Stimulated activated CD4-positive, alpha-beta T cell treated with anti-CD3 and anti-CD28 coated beads, Interleukin-15, amount 100 ng/mL, for 48 hours (primary cell): ENCODE data around the gene SUCO.
"Not testable (repeated sequence)": the region's sequence is repeated elsewhere in the genome, so short reads cannot be mapped to it uniquely, and the experiment has no call there.

Experiments
- DNase-seq, 2 donors: peaks; one replicate each; pipeline ENCODE4 v3.0.0-alpha.2; 2020; ENCODE audit warnings: low read depth in 2 of 2

The SUCO gene, protein sequence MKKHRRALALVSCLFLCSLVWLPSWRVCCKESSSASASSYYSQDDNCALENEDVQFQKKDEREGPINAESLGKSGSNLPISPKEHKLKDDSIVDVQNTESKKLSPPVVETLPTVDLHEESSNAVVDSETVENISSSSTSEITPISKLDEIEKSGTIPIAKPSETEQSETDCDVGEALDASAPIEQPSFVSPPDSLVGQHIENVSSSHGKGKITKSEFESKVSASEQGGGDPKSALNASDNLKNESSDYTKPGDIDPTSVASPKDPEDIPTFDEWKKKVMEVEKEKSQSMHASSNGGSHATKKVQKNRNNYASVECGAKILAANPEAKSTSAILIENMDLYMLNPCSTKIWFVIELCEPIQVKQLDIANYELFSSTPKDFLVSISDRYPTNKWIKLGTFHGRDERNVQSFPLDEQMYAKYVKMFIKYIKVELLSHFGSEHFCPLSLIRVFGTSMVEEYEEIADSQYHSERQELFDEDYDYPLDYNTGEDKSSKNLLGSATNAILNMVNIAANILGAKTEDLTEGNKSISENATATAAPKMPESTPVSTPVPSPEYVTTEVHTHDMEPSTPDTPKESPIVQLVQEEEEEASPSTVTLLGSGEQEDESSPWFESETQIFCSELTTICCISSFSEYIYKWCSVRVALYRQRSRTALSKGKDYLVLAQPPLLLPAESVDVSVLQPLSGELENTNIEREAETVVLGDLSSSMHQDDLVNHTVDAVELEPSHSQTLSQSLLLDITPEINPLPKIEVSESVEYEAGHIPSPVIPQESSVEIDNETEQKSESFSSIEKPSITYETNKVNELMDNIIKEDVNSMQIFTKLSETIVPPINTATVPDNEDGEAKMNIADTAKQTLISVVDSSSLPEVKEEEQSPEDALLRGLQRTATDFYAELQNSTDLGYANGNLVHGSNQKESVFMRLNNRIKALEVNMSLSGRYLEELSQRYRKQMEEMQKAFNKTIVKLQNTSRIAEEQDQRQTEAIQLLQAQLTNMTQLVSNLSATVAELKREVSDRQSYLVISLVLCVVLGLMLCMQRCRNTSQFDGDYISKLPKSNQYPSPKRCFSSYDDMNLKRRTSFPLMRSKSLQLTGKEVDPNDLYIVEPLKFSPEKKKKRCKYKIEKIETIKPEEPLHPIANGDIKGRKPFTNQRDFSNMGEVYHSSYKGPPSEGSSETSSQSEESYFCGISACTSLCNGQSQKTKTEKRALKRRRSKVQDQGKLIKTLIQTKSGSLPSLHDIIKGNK (N-terminal part only)

DNA sequence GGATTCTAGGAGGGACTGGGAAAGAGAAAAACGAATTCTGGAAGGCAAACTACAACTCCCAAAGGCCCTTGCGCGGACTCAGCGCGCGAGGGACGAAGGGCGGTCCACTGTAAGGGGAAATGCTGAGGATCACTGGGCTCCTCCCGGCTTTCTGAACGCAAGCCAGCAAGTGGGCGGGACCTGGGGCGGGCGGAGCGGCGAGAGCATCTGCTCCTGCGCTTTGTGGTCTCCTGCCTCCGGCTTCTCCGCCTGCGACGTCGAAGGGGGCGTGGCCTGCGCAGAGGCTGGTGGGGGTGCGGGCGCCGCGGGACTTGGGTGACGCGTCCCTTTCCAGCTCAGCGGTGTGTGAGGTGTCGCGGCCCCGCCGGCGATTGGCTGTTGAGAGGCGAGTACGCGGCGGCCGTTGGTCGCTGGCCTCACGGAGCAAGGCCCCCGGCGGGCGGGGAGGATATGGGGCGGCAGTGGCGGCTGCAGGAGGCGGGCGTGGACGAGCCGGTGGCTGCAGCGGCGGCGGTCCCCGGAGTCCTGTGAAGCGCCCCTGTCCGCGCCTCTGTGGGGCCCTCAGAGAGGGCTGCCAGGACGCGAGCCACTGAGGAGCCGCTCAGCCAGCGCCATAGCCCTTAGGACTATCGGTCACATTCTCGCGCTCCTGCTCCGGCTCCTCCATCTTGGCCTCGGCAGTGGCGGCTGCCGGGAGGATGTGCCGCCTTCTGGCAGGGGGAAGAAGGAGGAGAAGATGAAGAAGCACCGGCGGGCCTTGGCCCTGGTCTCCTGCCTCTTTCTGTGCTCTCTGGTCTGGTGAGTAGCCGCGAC is at the start of gene SUCO:
Gene SUCO, plus strand, starts transcription at position 451 of the 813 bp plus-strand sequence. Its CDS starts 286 bp downstream, at position 737.
- DNase-seq, result peak; percentile 100

DNA sequence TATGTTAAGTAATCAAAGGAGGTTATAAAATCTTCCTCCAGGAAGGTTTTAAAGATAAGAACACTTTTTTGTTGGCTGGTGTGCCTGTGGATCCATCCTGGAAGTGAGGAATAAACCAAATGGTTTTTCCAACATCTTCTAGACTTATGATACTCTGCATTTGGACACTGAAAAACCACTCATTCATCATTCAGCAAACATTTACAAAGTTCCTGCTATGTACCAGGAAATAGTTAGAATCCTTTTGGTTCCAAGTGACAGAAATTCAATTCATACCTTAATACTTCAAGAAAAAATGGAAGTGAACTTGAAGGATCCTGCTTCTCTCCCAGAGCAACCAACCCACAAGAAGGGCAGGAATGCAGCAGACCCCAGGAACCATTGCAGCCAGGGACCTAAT is 49.5 kb upstream of the SUCO start:
- no peak for DNase-seq

DNA sequence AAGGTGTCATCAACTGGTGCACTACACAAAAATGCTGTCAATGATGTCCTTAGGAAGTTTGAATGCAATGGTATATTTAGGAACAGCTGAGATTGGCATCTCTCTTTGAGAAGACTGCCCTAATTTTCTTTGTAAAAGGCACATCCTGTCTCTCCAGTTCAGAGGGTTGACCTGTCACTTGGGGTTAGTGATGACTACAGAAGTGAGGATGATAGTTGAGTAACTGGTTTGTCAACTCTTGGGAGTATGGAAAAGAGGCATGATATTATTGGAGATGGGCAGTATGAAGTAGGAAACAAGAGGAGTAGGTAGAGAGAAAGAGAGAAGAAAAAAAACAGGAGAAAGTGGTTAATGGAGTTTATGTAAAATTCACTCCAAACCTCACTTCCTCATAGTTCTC is 48.7 kb upstream of the SUCO start:
- no peak for DNase-seq

DNA sequence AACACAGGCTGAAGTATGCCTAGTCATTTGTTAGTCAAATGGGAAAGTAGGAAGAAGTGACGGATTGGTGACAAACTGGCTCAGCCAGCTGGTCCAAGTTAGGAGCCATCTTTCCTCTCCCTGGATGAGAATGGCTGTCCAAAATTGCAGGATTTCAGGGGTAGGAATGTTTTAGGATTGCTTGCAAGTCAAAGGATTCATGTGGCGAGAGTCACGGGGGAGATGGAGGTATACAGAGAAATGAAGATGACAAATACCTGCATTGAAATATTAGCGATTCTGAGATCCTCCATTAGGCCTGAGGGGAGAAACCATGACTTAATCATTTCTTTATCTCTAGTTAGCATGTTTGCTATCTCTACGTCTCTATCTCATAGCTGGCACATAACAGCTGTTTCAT is 47.3 kb upstream of the SUCO start:
- no peak for DNase-seq

DNA sequence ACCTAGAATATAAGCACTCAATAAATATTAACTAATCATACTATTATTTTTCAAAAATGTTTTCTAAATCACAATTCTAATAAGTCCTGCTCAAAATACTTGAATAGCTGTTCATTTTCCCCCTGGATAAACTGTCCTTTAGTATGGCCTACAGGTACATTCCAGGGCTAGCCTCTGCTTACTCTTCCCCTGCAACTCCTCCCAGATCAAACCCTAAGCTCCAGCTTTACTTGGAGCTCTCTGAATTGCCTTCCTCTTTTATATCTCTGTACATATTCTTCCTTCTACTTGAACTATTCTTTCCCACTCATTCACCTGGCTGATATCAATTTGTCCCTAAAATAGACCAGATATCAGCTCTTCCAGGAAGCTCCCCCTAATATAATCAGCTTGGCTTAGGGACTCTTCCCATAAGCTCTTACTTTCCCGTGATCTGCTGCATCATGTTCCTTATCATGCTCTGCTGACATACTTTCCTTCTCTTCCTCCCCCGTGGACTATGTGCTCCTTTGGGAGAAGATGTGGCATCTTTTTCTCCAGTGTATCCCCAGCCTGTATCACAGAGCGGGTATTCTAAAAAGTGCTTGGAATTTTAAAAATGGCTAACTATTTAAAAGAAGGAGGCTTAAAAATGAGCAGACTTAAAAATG is 46.0 kb upstream of the SUCO start:
- DNase-seq, result no peak

DNA sequence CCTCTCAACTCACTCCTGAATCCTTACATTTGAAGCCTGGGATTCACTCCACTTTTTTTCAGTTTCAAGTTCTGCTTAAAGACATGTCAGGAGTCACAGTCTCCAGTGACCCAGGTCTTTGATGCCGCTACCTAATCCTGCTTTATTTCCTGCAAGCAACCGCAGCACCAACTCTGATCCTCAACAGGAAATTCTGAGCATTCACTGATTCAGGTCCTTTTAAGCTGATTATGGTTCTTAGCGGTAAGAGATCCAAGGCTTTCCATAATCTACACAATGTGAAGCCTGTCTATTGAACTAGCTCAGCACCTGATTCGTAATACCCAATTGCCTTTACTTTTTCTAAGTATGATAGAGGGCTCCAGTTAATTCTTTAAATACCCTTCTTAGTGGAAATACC is 45.4 kb upstream of the SUCO start:
- DNase-seq, result no peak

DNA sequence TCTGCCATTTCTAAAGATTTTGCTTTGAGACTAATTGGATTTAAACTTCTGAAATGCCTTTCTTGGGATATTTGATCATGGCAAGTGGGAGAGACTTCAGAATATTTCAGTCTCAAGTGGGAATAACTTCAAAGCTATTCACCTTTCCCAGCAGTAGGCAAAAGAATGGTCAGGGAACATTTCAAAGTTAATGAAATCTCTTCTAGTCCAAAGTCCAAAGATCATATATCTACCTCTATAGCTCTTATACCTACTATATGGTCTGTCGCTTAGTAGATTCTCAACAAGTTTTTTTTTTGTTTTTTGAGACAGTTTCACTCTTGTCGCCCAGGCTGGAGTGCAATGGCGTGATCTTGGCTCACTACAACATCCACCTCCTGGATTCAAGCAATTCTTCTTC is 44.6 kb upstream of the SUCO start:
- DNase-seq, result no peak

DNA sequence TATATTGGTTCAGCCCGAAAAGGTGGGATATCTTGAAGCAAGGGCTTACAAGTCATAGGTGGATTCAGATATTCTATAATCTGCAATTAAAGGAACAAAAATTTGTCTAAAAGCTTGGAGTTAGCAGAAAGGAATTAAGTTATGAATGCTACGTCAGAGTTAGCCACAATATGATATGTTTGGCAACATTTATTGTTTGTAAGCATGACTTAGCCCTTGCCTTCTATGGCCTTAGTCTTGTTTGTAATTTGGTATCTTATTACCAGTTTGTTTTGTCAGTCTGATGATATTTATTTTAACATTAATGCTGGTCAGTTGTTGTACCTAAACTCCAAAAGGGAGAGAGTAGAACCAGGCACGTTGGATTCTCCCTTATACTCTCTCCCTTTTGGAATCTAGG is 43.1 kb upstream of the SUCO start:
- no peak for DNase-seq

DNA sequence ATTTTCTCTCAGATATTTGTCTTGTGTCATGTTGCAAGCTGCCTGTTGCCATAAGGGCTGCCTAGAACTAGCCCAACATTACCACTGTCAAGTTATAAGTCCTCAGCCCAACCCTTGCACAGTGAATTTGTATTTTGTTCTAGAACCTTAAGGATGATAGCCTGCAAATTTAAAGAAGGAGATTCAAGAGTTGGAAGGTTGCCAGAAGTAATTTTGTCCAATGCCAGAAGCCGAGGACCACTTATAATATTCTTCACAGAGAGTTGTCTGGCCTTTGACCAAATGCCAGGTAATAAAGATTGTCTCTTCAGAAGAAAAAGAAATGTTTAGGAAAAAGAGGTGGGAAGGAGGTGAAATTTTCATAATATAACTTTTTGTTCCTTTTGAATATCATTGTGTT is 40.5 kb upstream of the SUCO start:
- no peak for DNase-seq

DNA sequence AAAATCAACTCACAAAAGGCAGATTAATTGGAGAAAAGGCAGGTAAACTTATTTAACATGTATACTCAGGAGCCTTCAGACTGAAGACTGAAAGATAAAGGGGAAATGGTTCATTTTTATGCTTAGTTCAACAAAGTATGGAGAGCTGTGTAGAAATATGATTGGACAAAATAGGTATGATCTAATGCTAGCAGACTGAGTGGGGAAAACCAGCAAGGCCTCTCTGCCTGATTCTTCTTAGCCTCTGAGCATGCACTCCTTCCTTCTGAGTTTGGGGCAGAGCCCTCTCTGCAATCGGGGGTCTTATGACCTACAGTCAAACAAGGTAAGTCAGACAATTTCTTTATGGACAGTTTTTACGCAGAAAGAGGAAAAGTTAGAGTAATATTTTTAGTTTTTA is 38.8 kb upstream of the SUCO start:
- DNase-seq, result no peak

DNA sequence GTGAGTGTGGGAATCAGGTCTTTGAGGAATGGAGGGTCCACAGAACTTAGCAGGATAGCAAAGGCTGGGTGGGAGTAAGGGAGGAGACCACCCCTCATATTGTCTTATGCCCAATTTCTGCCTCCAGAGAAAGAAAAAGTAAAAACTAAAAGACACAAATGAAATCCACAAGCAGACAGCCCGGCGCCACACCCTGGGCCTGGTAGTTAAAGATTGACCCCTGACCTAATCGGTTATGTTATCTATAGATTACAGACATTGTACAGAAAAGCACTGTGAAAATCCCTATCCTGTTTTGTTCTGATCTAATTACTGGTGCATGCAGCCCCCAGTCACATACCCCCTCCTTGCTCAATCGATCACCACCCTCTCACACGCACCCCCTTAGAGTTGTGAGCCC is 36.8 kb upstream of the SUCO start:
- not testable (repeated sequence) for DNase-seq

DNA sequence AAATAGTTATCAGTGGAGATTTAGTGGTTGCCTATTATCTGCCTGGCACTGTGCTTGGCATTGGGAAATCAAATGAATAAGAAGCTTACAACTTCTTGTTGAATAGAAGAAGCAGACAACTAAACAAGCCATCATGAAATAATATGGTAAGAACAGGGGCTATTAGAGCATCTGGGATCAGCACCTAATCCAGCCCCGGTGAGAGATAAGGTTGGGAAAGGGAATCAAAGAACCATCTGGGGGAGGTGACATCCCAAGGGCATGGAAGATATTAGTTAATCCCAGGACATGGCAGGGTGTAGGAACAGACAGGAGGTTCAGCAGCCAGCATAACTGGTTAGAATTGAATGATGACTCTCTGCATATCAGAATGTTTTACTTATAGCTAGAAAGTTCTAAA is 36.3 kb upstream of the SUCO start:
- DNase-seq, result no peak

DNA sequence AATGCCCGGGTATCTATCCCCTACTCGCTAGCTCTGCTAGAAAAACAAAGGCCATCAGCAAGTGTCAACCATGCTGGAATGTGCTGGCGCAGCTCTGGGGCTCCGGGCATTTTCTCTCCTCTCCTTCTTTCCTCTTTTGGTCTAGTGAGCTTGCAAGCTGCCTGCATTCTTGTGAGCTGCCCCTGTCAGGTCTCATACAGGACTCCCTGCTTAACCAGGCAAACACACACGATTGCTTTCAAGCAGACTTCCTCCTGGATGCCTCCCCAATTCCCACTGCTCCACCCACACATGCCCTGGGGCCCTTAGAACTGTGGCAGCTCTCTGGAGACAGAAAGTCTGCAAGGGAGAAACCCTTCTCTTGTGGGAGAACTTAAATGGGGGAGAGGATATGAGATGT is 35.7 kb upstream of the SUCO start:
- DNase-seq, result no peak

DNA sequence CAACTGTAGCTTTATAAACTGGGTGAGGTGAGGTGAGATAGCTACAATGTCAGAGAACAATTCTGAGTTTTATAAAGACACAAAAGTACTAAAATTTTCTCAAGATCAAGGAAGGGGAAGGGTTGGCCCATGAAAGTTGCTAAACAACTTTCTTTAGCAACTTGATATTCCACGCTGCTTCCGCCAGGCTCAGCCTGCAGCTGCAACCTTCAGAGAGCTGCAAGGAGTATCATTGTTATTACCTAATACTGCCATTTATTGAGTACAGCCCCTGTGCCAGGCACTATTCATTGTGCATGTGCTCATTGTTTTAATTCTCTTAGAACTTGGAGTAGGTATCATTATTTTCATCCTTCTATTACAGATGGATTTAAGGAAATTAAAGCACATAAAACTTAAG is 34.1 kb upstream of the SUCO start:
- no peak for DNase-seq

DNA sequence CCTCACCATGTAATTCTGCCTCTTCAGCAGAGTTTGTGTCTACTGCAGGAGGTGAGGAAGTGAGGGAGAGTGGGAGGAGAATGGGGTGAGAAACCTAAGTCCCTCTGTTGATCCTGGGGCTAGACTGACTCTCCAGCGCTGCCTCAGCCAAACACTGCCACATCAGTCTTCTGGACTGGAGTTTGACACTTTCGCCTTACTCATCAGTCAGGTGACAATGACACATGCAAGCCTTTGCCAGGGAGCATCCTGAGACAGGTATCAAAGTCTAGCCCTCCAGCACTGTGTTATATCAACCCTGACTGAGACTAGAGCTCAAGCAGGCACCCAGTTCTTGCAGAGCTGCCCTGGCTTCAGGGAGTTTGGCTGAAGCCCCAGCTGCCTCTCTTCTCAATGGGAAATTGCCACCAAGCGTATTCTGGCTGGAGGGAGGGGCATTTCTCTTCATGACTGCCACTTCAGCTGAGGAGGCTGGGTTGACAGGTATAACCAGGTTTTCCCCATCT is 33.3 kb upstream of the SUCO start:
- DNase-seq, result peak in 1 of 2 donors; percentile 0

DNA sequence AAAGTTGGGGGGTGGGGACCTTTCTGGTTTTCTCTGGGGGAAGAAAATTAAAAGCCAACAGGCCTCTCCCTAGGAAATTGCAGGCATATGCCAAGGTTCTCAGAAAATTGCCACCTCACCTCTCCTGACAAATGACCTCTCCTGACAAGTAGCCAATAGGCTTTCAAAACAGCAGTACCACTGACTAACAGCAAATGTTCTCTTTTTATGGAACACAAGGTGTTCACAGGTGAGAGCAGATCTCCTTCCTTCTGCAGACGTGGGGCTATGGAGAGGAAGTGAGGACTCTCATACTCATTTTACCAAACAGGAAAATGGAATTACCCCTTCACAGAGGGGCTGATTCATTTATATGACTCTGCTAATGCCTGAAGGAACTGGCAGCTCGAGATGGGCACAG is 32.7 kb upstream of the SUCO start:
- DNase-seq, result no peak

DNA sequence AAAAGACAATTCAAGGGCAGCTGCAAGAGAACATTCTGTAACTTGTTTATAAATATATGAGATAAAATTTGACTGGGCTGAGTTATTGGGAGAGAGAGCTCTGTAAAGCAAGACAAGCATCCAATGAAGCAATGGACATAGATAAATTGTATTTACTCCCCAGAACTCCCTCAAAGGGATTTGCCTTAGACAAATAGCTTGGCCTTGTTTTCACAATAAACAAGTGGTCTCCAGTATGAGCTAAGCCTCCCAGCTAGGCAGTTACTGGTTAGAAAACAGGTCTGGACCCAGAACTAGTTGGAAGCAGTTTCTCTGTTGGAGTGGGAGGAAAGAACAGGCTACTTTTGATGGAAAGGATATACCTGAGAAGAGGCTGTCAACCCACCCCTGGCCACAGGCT is 25.2 kb upstream of the SUCO start:
- no peak for DNase-seq

DNA sequence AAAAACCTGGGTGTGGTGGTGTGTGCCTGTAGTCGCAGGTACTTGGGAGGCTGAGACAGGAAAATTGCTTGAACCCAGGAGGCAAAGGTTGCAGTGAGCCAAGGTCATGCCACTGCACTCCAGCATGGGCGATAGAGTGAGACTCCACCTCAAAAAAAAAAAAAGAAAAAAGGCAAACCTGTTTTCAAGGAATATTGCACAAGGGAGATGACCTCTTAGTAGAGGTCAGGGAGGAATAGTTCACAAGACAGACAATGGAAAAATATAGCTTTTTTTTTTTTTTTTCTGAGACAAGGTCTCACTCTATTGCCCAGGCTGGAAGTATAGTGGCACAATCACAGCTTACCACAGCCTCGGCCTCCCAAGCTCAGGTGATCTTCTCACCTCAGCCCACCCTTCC is 22.5 kb upstream of the SUCO start:
- no peak for DNase-seq

DNA sequence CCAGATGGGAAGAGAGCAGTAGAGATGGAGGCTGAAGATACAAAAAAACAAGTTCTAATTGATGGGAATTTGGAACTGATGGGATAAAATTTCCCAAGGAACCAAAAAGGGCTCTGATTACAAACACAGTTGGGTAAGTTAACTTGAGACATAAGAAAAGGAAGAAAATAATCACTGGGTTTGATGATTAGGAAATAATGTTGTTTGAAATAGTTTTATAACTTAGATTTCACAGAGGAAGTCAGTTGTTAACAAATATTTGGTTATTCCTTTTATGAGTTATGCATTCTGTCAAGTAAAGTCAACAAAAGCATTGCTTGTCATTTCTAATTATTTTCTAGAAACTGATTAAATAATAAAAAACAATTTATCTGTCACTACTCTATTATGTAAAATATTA is 20.4 kb upstream of the SUCO start:
- DNase-seq, result no peak

DNA sequence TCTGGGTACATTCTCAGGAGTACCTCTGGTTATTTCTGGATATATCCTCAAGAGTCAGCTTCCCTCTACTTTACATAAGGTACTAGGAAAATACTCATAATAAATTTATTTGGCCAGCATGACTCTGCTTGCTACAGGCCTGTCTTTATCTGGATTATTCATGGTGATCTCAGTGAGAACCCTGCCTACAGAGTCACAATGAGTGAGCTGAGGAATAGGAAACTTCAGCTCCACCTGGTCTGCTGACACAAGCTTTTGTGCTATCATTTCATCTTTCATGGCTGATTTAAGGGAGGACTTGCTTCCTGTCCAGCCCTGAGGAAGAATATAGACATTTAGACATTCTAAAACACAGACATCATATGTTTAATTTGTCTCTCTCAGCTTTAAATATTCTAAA is 19.5 kb upstream of the SUCO start:
- no peak for DNase-seq

DNA sequence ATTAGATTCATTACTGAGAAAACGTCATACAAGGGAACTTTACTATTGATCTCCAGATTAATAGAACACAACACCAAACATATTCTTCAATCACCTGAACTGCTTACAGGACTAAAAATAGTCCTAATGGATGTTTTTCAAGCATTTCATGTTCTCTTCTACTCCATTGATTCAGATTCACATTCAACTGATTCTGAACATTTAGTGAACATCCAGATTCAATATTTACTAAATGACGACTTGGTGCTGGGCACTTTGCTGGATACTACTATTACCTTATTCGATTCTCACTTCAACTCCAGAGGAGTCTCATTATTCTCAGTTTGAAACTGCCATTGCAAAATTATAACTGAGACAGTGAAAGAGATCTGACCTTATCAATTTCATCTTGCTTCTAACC is 18.8 kb upstream of the SUCO start:
- no peak for DNase-seq
